ENCODE data around the gene PTPRM.

PTPRM gene

DNA sequence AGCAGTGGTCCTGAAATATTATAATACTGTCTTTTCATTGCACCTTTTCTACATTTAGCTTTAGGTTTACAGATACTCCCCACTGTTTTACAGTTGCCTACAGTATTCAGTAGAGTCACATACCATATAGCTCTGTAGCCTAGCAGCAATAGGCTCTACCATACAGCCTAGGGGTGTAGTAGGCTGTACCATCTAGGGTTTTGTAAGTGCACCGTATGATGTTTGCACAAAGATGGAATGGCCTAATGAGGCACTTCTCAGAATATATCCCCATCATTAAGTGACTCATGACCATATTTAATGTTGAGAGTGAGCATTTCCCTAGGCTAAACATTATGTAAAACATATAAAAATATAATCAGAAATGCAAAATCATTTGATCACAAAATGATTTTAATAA lies 530.8 kb downstream of the PTPRM start:
- no peaks in the 10 kb centered on the region for H3K27me3 ChIP-seq (ENCODE audit: low read length)

DNA sequence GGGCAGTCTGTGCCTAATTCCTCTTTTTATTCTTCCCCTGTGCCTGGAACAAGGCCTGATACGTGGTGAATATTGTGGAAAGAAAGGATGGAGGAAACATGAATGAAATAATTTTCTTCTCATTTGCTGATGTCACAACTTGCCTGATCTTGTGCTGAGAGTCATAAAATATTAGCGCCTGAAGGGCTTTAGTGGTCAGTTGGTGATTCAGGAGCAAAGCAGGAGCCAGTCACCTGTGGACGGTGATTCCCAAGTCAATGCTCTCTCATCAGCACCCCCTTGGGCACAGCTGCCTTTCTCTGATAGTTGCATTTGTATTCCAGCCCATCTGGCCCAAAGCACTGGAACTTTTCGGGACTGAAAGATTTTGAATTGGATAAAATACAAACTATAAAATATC lies 539.5 kb downstream of the PTPRM start:
- no peaks in the 10 kb centered on the region for H3F3A ChIP-seq (ENCODE audit: insufficient read depth)
- H3K79me2 ChIP-seq (ENCODE audit: insufficient read depth, low read length): no peaks in the 10 kb centered on the region
- H3K9me3 ChIP-seq (ENCODE audit: insufficient read depth, low read length): no peaks in the 10 kb centered on the region
- no peak overlapping the region for H3K9ac ChIP-seq (ENCODE audit: low read length)
- H3K27me3 ChIP-seq (ENCODE audit: low read length): no peaks in the 10 kb centered on the region
- H2AFZ ChIP-seq (ENCODE audit: low read depth, low read length, severe bottlenecking): no peak overlapping the region
- no peak overlapping the region for H3K4me2 ChIP-seq (ENCODE audit: low read depth, low read length, poor library complexity, severe bottlenecking)
- H4K20me1 ChIP-seq (ENCODE audit: low read depth, low read length): no peaks in the 10 kb centered on the region
- no peaks in the 10 kb centered on the region for H3K36me3 ChIP-seq (ENCODE audit: low read length)
- no peaks in the 10 kb centered on the region for H3K9me2 ChIP-seq (replicated peaks; ENCODE audit: insufficient read depth, low read length)
- TF ChIP-seq EZH2phosphoT487 (conservative IDR thresholded peaks at IDR 0.05; ENCODE audit: low read length): no peak
- TF ChIP-seq, protein P1, sequence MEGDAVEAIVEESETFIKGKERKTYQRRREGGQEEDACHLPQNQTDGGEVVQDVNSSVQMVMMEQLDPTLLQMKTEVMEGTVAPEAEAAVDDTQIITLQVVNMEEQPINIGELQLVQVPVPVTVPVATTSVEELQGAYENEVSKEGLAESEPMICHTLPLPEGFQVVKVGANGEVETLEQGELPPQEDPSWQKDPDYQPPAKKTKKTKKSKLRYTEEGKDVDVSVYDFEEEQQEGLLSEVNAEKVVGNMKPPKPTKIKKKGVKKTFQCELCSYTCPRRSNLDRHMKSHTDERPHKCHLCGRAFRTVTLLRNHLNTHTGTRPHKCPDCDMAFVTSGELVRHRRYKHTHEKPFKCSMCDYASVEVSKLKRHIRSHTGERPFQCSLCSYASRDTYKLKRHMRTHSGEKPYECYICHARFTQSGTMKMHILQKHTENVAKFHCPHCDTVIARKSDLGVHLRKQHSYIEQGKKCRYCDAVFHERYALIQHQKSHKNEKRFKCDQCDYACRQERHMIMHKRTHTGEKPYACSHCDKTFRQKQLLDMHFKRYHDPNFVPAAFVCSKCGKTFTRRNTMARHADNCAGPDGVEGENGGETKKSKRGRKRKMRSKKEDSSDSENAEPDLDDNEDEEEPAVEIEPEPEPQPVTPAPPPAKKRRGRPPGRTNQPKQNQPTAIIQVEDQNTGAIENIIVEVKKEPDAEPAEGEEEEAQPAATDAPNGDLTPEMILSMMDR (IDR thresholded peaks at IDR 0.05; ENCODE audit: insufficient read depth, low read length, poor library complexity, severe bottlenecking): no peak
- H3K27ac ChIP-seq (ENCODE audit: low read depth, low read length): no peak overlapping the region
- H3K4me3 ChIP-seq (ENCODE audit: insufficient read depth, low read length, poor library complexity, severe bottlenecking): no peak overlapping the region

More for the DNA sequence above, 530.8 kb downstream of the PTPRM start:
- Histone ChIP-seq H3K9me2 (replicated peaks; ENCODE audit: insufficient read depth, low read length) (no peaks in the 10 kb centered on the region), H3F3A (ENCODE audit: insufficient read depth) (no peaks in the 10 kb centered on the region), H3K36me3 (ENCODE audit: low read length) (no peaks in the 10 kb centered on the region), H3K27ac (ENCODE audit: low read depth, low read length) (no peak overlapping the region), H2AFZ (ENCODE audit: low read depth, low read length, severe bottlenecking) (no peak overlapping the region), H4K20me1 (ENCODE audit: low read depth, low read length) (no peaks in the 10 kb centered on the region), H3K79me2 (ENCODE audit: insufficient read depth, low read length) (no peaks in the 10 kb centered on the region), H3K4me3 (ENCODE audit: insufficient read depth, low read length, poor library complexity, severe bottlenecking) (no peak overlapping the region), H3K4me2 (ENCODE audit: low read depth, low read length, poor library complexity, severe bottlenecking) (no peak overlapping the region), H3K9ac (ENCODE audit: low read length) (no peak overlapping the region), H3K9me3 (ENCODE audit: insufficient read depth, low read length) (no peaks in the 10 kb centered on the region)
- no peak for TF ChIP-seq EZH2phosphoT487 (conservative IDR thresholded peaks at IDR 0.05; ENCODE audit: low read length)
- TF ChIP-seq, protein P1 (IDR thresholded peaks at IDR 0.05; ENCODE audit: insufficient read depth, low read length, poor library complexity, severe bottlenecking): no peak

GRCh38 chr18:8107426-8107825 lies 540.3 kb downstream of the PTPRM start:
- Histone ChIP-seq H3F3A (ENCODE audit: insufficient read depth) (no peaks in the 10 kb centered on the region), H3K27me3 (ENCODE audit: low read length) (no peaks in the 10 kb centered on the region), H3K4me2 (ENCODE audit: low read depth, low read length, poor library complexity, severe bottlenecking) (no peak overlapping the region), H3K4me3 (ENCODE audit: insufficient read depth, low read length, poor library complexity, severe bottlenecking) (no peak overlapping the region), H4K20me1 (ENCODE audit: low read depth, low read length) (no peaks in the 10 kb centered on the region), H3K9me2 (replicated peaks; ENCODE audit: insufficient read depth, low read length) (no peaks in the 10 kb centered on the region), H3K36me3 (ENCODE audit: low read length) (no peaks in the 10 kb centered on the region), H3K9me3 (ENCODE audit: insufficient read depth, low read length) (no peaks in the 10 kb centered on the region), H3K27ac (ENCODE audit: low read depth, low read length) (no peak overlapping the region), H3K79me2 (ENCODE audit: insufficient read depth, low read length) (no peaks in the 10 kb centered on the region), H2AFZ (ENCODE audit: low read depth, low read length, severe bottlenecking) (no peak overlapping the region), H3K9ac (ENCODE audit: low read length) (no peak overlapping the region)
- TF ChIP-seq, protein P1 (IDR thresholded peaks at IDR 0.05; ENCODE audit: insufficient read depth, low read length, poor library complexity, severe bottlenecking): no peak
- no peak for TF ChIP-seq EZH2phosphoT487 (conservative IDR thresholded peaks at IDR 0.05; ENCODE audit: low read length)

Data from SU-DHL-6 (cell line).